T-helper 1 cell treated with Interleukin-12 subunit alpha and Interleukin-12 subunit beta and Interleukin-4 antibody, amounts not matched to agents 30 ng/mL and 1 ng/mL, for 36 hours (primary cell): Measurements from ENCODE around the gene MEG3. TPM values are rescaled to one million over a fixed set of nuclear protein-coding genes. Genes with fewer than 3 reads are reported as not detected.

ENCODE experiments used
- intact Hi-C: fragments of 100-400 bp; cut with micrococcal nuclease; formaldehyde crosslinking; loops from one replicate; pipeline ENCODE4 v1.15.1; 2024
- total RNA-seq: library from RNA; stranded (reverse); gene quantifications from 2 replicates; pipeline ENCODE4 v1.2.3, GENCODE V29; 2022

Gene MEG3
- total RNA-seq, result not detected in 2 replicates

DNA sequence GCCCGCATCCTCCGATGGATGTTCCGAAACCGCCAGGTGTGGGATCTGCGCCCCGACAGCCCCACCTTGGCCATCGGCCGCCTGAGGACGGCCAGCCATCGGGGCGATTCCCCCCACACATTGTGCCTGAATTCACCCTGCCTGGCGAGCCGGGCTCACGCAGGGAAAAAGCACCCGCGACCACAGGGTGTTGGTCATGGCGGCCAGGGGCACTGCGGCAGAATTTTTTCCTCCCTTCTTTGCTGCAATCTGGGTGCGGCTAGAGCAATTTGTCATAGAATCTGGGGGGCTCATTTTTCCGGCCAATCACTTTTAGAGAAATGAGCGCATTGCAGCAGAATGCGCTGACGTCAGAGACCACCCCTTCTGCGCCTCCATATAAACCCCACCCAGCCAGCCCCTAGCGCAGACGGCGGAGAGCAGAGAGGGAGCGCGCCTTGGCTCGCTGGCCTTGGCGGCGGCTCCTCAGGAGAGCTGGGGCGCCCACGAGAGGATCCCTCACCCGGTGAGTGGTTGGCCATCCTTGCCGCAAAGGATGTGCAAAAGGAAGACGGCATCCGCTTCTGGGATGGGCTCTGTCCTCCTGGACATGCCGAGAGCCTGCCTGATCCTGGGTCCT, at the start of gene MEG3:
MEG3 (plus strand) TSS at position 406 of the 619 bp plus-strand sequence.
- intact Hi-C loops, result no loop called here

- intact Hi-C loops, result no loop called here
Observed at GRCh38 chr14:100776681-100777365, 49.1 kb upstream of the MEG3 start.

- intact Hi-C loops, result no loop called here
Observed at GRCh38 chr14:100777366-100777817, 48.5 kb upstream of the MEG3 start.

GRCh38 chr14:100777818-100778525, 47.9 kb upstream of the MEG3 start:
- intact Hi-C loops, result no loop called here

GRCh38 chr14:100778526-100778882, 47.4 kb upstream of the MEG3 start:
- intact Hi-C loops, result no loop called here

- intact Hi-C loops, result no loop called here
Observed at GRCh38 chr14:100778951-100779690, 46.8 kb upstream of the MEG3 start.

DNA sequence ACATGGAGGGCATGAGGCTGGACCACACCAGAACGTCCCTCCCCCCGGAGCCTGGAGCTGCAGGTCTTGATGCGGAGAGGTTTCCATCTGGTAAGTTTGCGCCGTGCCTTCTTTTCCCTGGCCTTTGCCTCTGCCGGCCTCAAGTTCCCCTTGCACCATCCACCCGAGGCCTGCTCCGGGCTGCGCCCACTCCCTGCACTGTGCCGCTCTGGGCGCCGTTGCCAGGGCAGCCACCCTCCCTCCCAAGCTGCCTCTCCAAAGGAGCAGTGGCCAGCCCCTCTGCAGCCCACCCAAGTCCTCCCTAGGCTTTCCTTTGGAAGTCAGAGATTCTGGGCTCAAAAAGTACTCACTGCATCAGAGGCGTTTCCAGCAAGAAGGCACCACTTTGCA, 46.2 kb upstream of the MEG3 start:
- intact Hi-C loops, result no loop called here

- intact Hi-C loops, result no loop called here
Observed at GRCh38 chr14:100780246-100780645, 45.7 kb upstream of the MEG3 start.

DNA sequence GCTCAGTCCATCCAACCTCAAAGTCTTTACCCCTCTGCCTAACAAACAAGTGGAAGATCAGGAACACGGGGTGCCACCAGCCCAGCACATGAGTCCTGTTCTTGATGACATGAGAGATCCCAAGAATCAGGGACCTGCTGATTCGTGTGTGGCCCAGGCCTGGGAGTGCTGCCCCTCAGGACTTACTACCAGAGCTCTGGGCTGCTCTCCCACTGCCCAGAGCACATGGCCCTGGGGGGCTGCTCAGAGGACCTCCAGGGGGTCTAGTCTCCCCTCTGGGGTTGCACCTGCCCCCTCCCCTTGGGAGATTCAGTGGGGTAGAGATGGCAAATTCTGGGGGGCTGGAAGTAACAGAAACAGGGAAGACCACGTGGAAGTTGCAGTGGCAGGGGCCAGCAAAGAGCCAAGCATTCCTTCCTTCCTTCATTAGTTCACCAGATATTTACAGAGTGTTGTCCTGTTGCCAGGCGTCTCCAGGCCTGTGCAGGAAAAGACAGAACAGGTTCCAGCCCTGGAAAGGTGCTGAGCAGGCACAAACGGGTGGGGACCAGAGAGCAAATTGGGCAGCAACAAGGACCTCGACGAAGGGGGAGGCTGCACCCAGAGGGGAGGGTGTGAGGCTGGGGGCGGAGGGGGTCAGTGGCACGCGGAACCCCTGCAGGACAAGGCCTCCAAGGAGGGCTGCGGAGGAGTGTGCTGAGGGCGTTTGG, 45.1 kb upstream of the MEG3 start:
- intact Hi-C loops, result no loop called here

- intact Hi-C loops, result no loop called here
Observed at GRCh38 chr14:100781952-100782351, 44.0 kb upstream of the MEG3 start.

DNA sequence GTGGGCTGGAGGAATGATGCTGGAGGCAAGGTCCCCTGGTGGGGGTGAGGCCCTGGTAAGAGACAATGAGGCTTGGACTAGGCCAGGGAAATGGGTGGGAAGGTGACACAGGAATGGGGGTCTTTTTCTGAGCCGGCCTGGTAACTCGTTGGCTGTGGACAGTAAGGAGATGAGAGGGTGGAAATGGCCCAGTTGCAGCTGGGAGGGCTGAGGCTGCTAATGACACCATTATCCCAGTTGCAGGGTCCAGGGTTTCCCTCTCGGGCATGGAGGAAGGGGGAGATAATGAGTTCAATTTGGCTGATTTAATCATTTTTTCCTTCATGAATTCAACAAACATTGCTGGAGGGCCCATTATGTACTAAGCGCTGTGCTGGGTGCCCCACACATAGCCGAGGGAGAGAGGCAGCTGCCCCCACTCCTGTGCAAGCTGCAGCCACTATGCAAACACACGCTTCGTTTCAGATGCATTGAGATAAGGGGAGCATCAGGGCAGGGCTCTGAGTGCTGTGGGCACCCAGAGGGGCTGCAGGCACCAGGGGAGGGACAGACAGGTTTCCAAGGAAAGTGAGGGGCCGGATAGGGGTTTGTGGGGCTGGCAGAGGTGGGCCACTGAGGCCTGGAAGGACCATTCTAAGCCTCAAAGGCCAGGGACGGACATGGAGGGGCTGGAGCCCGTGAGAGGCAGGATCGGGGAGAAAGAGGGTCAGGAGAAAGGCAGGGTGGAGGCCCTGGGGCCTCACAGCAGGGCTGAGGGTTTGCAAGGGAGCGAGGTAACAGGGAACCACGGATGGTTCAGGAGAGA, 43.2 kb upstream of the MEG3 start:
- intact Hi-C loops, result no loop called here

GRCh38 chr14:100783630-100784370, 42.1 kb upstream of the MEG3 start:
- intact Hi-C loops, result no loop called here

GRCh38 chr14:100784523-100785337, 41.2 kb upstream of the MEG3 start:
- intact Hi-C loops, result no loop called here

GRCh38 chr14:100785338-100785615, 40.6 kb upstream of the MEG3 start:
- intact Hi-C loops, result no loop called here

GRCh38 chr14:100785626-100786025, 40.3 kb upstream of the MEG3 start:
- intact Hi-C loops, result no loop called here

- intact Hi-C loops, result no loop called here
Observed at GRCh38 chr14:100786131-100786530, 39.8 kb upstream of the MEG3 start.

- intact Hi-C loops, result no loop called here
Observed at GRCh38 chr14:100786576-100787219, 39.2 kb upstream of the MEG3 start.

GRCh38 chr14:100787659-100788058, 38.3 kb upstream of the MEG3 start:
- intact Hi-C loops, result no loop called here

DNA sequence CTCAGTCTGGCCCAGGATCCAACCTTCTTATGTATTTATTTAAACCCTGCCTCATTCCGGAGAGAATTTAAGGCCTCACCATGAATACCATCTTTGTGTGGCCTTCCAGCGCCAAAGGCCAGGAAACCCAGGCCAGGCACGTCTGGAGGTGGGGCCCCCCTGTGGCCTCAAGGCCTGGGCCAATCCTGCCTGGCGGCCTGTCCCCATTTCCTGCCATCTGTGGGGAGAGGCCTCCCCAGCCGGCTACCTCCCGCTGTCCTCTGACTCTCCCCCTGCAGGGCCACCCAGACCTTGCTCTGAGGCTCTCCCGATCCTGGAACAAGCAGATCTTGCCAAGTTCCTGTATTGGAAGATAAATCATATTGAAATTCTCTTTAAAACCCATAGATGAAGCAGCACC, 37.4 kb upstream of the MEG3 start:
- intact Hi-C loops, result no loop called here
